Effector memory CD8-positive, alpha-beta T cell (primary cell): Measurements from ENCODE around the gene CT47A1.
"Not testable (repeated sequence)": the region's sequence is repeated elsewhere in the genome, so short reads cannot be mapped to it uniquely, and the experiment has no call there.

Source experiments
- ATAC-seq: fragments of 150-1000 bp; cut with Tn5 transposase; replicated peaks from 2 replicates; pipeline ENCODE4 v1.10.0; 2021; ENCODE audit warnings: mild to moderate bottlenecking, moderate library complexity
- DNase-seq, 3 experiments: peaks; one replicate each; pipeline ENCODE4 v3.0.0; 2021
- H3K27ac Mint-ChIP-seq, 2 donors: one replicate each; pipeline ENCODE4 v1.8.0; 2022; ENCODE audit warnings: mild to moderate bottlenecking in 2 of 2, mixed read lengths in 2 of 2, moderate library complexity in 2 of 2
- H3K27me3 Mint-ChIP-seq, 2 donors: one replicate each; pipeline ENCODE4 v1.8.0; 2022; ENCODE audit warnings: mixed read lengths in 2 of 2
- H3K36me3 Mint-ChIP-seq: one replicate; pipeline ENCODE4 v1.8.0; 2022; ENCODE audit warnings: mild to moderate bottlenecking, moderate library complexity, mixed read lengths; ENCODE audit not compliant: insufficient read depth
- H3K4me1 Mint-ChIP-seq, 2 donors: one replicate each; pipeline ENCODE4 v1.8.0; 2022; ENCODE audit warnings: low read depth in 2 of 2, mixed read lengths in 2 of 2
- H3K4me3 Mint-ChIP-seq, 2 donors: one replicate each; pipeline ENCODE4 v1.8.0; 2022; ENCODE audit warnings: mild to moderate bottlenecking in 2 of 2, mixed read lengths in 2 of 2, moderate library complexity in 2 of 2
- H3K9me3 Mint-ChIP-seq, 2 donors: one replicate each; pipeline ENCODE4 v1.8.0; 2022; ENCODE audit warnings: mixed read lengths in 2 of 2
- total RNA-seq, 9 experiments: gene quantifications; one replicate each; lab custom pipeline; 2026; lab: John Stamatoyannopoulos, UW

Gene CT47A1
- 0 reads per million in 9 experiments for total RNA-seq

DNA sequence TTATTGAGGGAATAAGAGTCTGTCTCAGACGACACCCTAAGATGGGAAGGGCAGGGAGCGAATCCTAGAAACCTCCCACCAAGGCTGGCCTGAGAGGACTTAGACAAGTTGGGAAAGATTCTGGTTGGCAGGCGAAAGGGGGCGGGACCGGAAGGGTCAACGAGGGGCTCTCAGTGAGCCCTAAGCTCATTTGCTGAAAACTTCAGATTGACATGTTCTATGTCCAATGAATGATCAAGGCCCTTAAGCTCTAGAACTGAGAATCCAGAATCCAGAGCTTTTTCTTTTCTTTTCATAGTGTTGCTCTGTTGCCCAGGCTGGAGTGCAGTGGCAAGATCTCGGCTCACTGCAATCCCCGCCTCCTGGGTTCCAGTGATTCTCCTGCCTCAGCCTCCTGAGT lies at the start of gene CT47A1:
TSS of gene CT47A1 (minus strand) at position 101 of the 400 bp plus-strand sequence. CDS start 231 bp downstream, outside the sequence.
- ATAC-seq, H3K27ac Mint-ChIP-seq, H3K4me1 Mint-ChIP-seq, H3K4me3 Mint-ChIP-seq, H3K36me3 Mint-ChIP-seq, DNase-seq, H3K9me3 Mint-ChIP-seq, H3K27me3 Mint-ChIP-seq: not testable (repeated sequence)

DNA sequence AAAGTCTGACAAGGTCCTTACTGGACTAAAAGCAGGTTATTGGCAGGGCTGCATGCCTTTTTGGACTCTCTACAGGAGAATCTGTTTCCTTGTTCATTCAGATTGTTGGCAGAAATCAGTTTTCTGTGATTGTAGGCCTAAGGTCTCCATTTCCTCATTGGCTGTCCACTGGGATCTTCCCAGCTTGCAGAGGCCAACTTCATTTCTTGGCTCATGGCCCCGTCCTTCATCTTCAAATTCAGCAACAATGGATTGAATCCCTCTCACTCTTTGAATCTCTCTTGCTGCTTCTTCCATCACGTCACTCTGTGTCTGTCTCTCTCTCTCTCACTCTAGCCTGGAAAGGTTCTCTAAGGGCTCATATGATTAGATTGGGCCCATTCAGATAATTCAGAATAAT lies 47.0 kb upstream of the CT47A1 start:
- Mint-ChIP-seq H3K27ac (no peak overlapping the region), H3K9me3 (no peaks in the 10 kb centered on the region), H3K36me3 (no peaks in the 10 kb centered on the region), H3K4me1 (no peaks in the 10 kb centered on the region), H3K27me3 (no peaks in the 10 kb centered on the region), H3K4me3 (no peak overlapping the region)
- ATAC-seq (no peak), DNase-seq (no peak)

DNA sequence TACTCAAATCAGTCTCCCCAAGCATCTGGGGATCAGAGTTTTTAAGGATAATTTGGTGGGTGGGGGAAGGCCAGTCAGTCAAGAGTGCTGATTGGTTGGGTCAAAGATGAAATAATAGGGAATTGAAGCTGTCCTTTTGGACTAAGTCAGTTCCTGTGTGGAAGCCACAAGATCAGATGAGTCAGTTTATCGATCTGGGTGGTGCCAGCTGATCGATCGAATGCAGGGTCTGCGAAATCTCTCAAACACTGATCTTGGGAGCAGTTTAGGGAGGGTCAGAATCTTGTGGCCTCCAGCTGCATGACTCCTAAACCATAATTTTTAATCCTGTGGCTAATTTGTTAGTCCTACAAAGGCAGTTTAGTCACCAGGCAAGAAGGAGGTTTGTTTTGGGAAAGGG lies 44.5 kb upstream of the CT47A1 start:
- DNase-seq (no peak), ATAC-seq (no peak)
- Mint-ChIP-seq H3K27ac (no peak overlapping the region), H3K9me3 (no peaks in the 10 kb centered on the region), H3K4me3 (no peak overlapping the region), H3K4me1 (no peaks in the 10 kb centered on the region), H3K27me3 (no peaks in the 10 kb centered on the region), H3K36me3 (no peaks in the 10 kb centered on the region)

DNA sequence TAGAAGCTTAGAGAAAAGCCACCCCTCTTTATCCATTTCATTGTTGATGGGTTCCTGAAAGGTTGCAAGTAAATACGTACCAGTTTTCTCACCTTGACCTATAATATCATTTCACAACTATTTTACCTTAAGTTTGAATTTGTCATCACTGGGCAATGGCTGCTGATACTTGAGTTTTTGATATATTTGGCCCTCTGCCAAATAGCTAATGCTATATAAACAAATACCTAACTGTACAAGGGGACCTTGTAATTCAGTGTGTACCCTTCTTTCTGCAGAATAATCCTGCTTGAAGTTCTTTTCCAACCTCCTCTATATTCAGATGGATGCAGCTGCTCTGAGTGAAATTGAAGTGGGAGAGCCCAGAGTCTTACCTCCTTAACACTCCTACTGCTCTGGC lies 42.9 kb upstream of the CT47A1 start:
- ATAC-seq (no peak), DNase-seq (no peak)
- no peak overlapping the region for H3K4me3 Mint-ChIP-seq
- no peaks in the 10 kb centered on the region for H3K36me3 Mint-ChIP-seq
- no peaks in the 10 kb centered on the region for H3K27me3 Mint-ChIP-seq
- H3K9me3 Mint-ChIP-seq = no peaks in the 10 kb centered on the region
- no peaks in the 10 kb centered on the region for H3K4me1 Mint-ChIP-seq
- no peak overlapping the region for H3K27ac Mint-ChIP-seq

DNA sequence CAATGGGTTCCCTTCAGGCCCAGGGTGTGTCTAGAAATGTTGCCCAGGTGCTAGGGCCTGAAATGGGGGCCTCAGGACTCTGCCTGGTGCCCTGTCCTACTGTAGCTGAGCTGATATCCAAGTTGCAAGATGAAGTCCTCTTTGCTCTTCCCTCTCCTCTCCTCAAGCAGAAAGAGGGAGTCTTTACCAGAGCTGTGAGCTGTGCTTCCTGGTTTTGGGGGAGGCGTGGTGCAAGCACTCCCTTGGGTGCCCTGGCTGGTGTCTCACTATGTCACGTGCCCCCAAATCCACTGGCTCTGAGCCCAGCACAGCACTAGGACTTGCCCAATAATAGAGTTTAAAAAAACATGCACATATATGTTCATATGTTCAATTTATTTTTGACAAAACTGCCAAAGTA lies 29.3 kb upstream of the CT47A1 start:
- no peaks in the 10 kb centered on the region for H3K36me3 Mint-ChIP-seq
- ATAC-seq = no peak
- H3K27ac Mint-ChIP-seq = no peak overlapping the region
- peaks cover 9% of the 10 kb centered on the region in 2 donors for H3K27me3 Mint-ChIP-seq
- H3K4me1 Mint-ChIP-seq = no peaks in the 10 kb centered on the region
- no peaks in the 10 kb centered on the region for H3K9me3 Mint-ChIP-seq
- no peak overlapping the region for H3K4me3 Mint-ChIP-seq
- no peak for DNase-seq

DNA sequence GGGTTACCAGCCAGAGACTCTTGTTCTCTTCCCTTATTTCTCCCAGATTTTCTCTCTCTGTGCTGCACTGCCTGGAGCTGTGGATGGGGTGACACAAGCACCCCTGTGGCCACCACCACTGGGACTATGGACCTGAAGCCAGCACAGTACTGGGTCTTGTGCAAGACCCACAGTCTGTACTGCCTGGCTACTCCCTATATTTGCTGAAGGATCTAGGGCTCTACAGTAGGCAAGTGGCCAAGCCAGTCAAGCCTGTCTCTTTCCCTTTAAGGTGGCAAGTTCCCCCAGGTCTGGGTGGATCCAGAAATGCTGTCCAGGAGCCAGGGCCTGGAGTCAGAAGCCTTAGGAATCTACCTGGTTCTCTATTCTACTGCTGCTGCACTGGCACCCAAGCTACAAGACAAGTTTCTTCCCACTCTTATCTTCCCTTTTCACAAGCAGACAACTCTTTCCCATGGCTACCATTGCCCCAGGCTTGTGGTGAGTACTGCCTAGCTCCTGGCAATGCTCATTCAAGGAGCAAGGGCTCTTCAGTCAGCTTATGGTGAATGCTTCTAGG lies 28.4 kb upstream of the CT47A1 start:
- ATAC-seq (no peak), DNase-seq (no peak)
- peaks cover 9% of the 10 kb centered on the region in 2 donors for H3K27me3 Mint-ChIP-seq
- no peaks in the 10 kb centered on the region for H3K9me3 Mint-ChIP-seq
- no peak overlapping the region for H3K4me3 Mint-ChIP-seq
- H3K4me1 Mint-ChIP-seq = no peaks in the 10 kb centered on the region
- H3K27ac Mint-ChIP-seq = no peak overlapping the region
- no peaks in the 10 kb centered on the region for H3K36me3 Mint-ChIP-seq

DNA sequence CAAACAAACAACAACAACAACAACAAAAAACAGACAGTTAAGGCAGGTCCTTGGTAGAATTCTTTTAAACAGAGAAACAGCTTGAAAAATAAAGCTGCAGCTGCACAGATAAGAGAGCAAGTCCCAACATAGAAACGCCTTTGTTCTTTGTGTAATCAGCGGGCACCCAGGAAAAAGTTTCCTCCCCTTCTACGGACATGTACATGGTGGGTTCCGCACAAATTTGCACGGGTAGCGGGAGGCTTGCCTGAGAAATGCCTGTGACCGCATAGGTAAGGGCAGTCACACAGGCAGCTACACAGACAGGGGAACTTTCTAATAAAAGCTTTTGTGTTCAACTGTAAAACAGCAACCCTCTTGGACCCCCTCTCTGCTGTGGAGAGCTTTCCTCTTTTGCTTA lies 25.7 kb upstream of the CT47A1 start:
- DNase-seq (no peak), ATAC-seq (no peak)
- H3K27ac Mint-ChIP-seq = no peak overlapping the region
- no peaks in the 10 kb centered on the region for H3K36me3 Mint-ChIP-seq
- no peaks in the 10 kb centered on the region for H3K9me3 Mint-ChIP-seq
- H3K27me3 Mint-ChIP-seq = peaks cover 9% of the 10 kb centered on the region in 2 donors
- H3K4me1 Mint-ChIP-seq = no peaks in the 10 kb centered on the region
- H3K4me3 Mint-ChIP-seq = no peak overlapping the region

DNA sequence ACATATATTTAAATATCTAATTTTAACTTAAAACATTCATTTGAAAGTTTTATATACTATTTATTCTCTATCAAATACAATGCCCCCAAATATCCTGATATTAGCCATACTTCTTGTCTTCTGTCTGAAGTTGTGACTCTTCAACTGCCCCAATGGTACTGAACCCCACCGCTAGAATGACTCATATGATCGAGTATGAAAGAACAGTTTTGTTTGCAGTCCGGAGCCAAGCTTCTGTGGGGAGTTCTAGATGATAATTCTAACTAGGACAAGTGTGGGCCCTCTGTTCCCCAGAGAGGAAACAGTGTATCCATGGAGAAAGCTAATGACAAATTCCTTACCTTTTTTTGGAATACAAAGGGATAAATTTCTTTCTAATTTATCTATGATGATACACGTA lies 24.7 kb upstream of the CT47A1 start:
- no peaks in the 10 kb centered on the region for H3K4me1 Mint-ChIP-seq
- H3K36me3 Mint-ChIP-seq = no peaks in the 10 kb centered on the region
- H3K27me3 Mint-ChIP-seq = peaks cover 9% of the 10 kb centered on the region in 2 donors
- no peak for ATAC-seq
- no peak overlapping the region for H3K27ac Mint-ChIP-seq
- H3K4me3 Mint-ChIP-seq = no peak overlapping the region
- H3K9me3 Mint-ChIP-seq = no peaks in the 10 kb centered on the region
- DNase-seq = no peak

DNA sequence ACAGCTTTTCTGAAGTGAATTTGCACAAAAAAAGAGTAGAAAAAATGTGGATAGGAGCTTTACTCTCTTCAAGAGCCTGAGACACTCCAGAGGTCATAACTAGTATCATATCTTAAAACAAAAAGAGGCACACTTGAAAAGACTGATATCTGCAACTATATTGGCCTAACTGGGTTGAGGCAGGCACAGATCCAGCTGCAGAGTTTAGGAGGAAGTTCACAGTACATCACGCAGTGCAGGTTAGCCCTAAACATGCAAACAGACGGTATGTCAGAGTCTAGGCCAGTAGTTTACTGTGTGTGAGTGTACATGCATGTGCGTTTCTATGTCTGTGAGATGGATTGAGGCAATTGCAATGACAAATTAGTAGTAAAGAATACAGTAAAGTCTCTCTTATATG lies 24.2 kb upstream of the CT47A1 start:
- no peak for DNase-seq
- H3K27me3 Mint-ChIP-seq = peaks cover 9% of the 10 kb centered on the region in 2 donors
- no peaks in the 10 kb centered on the region for H3K36me3 Mint-ChIP-seq
- ATAC-seq = no peak
- no peak overlapping the region for H3K27ac Mint-ChIP-seq
- no peaks in the 10 kb centered on the region for H3K4me1 Mint-ChIP-seq
- no peaks in the 10 kb centered on the region for H3K9me3 Mint-ChIP-seq
- no peak overlapping the region for H3K4me3 Mint-ChIP-seq

DNA sequence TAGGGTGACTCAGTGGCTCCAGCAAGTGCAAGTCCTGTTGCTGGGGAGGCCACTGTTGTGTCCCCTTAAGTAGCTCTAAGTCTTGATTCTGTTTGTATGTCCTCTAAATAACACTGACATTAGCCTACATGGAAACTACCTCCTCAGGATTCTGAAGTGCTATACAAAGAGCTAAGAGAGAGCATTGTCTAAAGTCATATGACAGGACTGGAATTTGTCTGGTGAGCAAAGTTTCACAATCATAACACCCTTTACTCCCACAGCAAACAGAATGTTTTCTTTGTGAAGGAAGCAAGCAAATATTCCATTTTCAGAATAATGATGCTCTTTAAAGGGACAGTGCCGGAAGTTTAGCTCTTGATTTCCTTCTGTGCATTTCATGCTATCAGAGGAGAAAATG lies 23.4 kb upstream of the CT47A1 start:
- no peaks in the 10 kb centered on the region for H3K9me3 Mint-ChIP-seq
- H3K27me3 Mint-ChIP-seq = peaks cover 2 to 9% of the 10 kb centered on the region in 2 donors

DNA sequence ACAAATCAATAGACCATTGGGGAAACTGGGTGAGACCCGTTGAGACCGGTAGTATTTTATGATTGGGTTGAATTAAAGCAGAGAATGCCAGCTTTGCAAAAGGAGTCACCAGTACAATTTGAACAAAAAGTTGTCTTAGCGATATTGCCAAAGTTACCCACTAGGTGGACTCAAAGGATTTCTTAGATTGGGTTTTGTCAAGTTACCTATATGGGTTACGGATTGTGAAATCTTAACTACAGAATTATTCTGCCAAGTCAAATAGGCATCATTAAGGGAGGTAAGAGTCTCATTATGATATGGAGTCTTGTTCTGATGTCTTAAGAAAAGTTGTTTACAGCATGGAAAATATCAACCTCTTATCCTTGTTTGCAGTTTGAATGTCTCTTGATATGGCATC lies 15.0 kb upstream of the CT47A1 start:
- no peak overlapping the region for H3K4me3 Mint-ChIP-seq
- no peaks in the 10 kb centered on the region for H3K27me3 Mint-ChIP-seq
- DNase-seq (no peak), ATAC-seq (no peak)
- H3K27ac Mint-ChIP-seq = no peak overlapping the region
- H3K4me1 Mint-ChIP-seq = no peaks in the 10 kb centered on the region
- no peaks in the 10 kb centered on the region for H3K36me3 Mint-ChIP-seq
- H3K9me3 Mint-ChIP-seq = no peaks in the 10 kb centered on the region

More for the DNA sequence above, 23.4 kb upstream of the CT47A1 start:
- ATAC-seq (no peak), DNase-seq (no peak)
- Mint-ChIP-seq H3K36me3 (no peaks in the 10 kb centered on the region), H3K4me1 (no peaks in the 10 kb centered on the region), H3K27ac (no peak overlapping the region), H3K4me3 (no peak overlapping the region)

DNA sequence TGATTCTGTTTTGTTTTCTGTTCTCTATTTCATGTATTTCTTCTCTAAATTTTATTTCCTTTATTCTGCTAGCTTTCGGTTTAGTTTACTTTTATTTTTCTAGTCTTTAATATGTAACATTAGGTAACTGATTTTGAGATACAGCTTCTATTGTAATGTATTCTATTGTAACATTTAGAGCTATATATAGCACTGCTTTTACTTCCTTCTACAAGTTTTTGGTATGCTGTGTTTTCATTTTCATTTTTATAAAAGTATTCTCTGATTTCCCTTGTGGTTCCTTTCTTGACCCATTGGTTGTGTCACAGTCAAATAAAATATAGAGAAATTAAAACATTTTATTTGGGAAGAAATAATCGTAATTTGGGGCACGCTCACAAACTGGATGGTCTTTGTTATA lies 13.9 kb upstream of the CT47A1 start:
- Mint-ChIP-seq H3K4me3 (no peak overlapping the region), H3K9me3 (no peaks in the 10 kb centered on the region), H3K36me3 (no peaks in the 10 kb centered on the region), H3K4me1 (no peaks in the 10 kb centered on the region), H3K27me3 (no peaks in the 10 kb centered on the region), H3K27ac (no peak overlapping the region)
- no peak for ATAC-seq
- DNase-seq = no peak

DNA sequence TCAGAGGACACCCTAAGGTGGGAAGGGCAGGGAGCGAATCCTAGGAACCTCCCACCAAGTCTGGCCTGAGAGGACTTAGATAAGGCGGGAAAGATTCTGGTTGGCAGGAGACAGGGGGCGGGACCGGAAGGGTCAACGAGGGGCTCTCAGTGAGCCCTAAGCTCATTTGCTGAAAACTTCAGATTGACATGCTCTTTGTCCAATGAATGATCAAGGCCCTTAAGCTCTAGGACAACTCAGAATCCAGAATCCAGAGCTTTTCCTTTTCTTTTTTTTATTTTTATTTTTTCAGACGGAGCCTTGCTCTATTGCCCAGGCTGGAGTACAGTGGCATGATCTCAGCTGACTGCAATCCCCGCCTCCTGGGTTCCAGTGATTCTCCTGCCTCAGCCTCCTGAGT lies 29.1 kb downstream of the CT47A1 start, which contains the start of gene CT47A7:
TSS of gene CT47A7 (minus strand) at position 101 of the 400 bp plus-strand sequence. CDS start 255 bp downstream, outside the sequence.
- ATAC-seq, H3K27ac Mint-ChIP-seq, H3K36me3 Mint-ChIP-seq, DNase-seq, H3K4me3 Mint-ChIP-seq, H3K27me3 Mint-ChIP-seq, H3K9me3 Mint-ChIP-seq, H3K4me1 Mint-ChIP-seq: not testable (repeated sequence)
